Brain pericyte (primary cell): ENCODE results near the gene TRNT1.
A peak's percentile ranks its signal among the peaks of the same experiment; 100 is the strongest.

ENCODE experiments used
- DNase-seq: peaks from one replicate; pipeline ENCODE4 v3.0.0-alpha.2; 2012; ENCODE audit warnings: low read depth, low spot score

The TRNT1 gene

GRCh38 chr3:3126477-3127431, at the start of gene TRNT1:
TSS of gene TRNT1 (plus strand) at chr3:3126940. CDS start at chr3:3129041, 2,101 bp downstream.
- peak; percentile 75 for DNase-seq

GRCh38 chr3:3080309-3080708, 46.4 kb upstream of the TRNT1 start:
- no peak for DNase-seq

- DNase-seq: no peak
Observed at GRCh38 chr3:3081381-3082233, 45.1 kb upstream of the TRNT1 start.

DNA sequence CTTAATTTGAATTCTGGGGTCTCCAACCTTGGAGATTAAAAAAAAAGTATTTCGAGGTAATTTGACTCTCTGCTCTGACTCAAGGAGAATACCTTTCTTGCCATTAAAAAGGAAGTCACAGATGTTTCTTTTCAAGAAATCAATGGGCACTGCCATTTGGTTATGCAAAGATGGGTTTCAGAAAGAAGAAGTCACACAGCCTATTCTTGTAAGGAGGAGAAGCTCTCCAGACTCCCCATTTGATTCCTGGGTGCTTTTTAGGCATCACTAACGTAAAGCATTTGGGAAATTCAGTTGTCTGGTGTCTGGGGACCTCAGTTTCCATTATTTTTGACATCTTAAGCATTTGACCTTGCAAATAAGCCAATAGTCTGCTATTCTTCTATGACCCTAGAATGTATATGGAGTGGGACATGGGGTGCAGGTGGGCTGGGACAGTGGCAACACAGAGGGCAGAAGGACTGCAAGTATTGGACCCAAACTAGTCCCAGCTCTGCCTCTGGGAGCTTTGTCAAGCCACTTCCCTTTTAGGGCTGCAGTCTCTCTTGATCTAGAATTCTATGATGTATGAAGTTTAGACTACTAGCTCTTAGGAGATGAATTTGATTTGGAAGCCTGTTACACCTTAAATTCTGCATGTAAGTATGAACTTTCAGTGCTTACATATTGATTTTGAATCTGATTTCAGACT, 44.4 kb upstream of the TRNT1 start:
- DNase-seq: no peak

- DNase-seq: no peak
Observed at GRCh38 chr3:3084890-3085289, 41.9 kb upstream of the TRNT1 start.

DNA sequence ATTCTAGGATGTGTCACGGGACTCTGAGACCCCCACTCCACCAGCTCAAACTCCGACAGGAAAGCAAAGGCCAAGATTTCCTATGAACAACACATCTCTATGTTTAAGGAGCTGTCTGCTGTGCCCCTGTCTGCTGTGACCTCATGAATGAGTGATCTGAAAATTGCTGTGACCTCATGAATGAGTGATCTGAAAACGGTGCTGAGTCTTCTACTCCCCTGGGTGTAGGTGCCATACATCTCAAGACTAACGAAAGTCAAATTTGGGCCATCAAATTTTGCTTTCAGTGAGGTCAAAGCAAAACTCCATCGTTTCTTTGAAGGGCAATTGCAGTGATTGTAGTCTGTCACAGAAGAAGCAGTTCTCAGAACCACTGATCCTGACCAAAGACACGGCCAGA, 41.0 kb upstream of the TRNT1 start:
- DNase-seq: no peak

GRCh38 chr3:3086239-3086638, 40.5 kb upstream of the TRNT1 start:
- no peak for DNase-seq

- no peak for DNase-seq
Observed at GRCh38 chr3:3087279-3087678, 39.5 kb upstream of the TRNT1 start.

DNA sequence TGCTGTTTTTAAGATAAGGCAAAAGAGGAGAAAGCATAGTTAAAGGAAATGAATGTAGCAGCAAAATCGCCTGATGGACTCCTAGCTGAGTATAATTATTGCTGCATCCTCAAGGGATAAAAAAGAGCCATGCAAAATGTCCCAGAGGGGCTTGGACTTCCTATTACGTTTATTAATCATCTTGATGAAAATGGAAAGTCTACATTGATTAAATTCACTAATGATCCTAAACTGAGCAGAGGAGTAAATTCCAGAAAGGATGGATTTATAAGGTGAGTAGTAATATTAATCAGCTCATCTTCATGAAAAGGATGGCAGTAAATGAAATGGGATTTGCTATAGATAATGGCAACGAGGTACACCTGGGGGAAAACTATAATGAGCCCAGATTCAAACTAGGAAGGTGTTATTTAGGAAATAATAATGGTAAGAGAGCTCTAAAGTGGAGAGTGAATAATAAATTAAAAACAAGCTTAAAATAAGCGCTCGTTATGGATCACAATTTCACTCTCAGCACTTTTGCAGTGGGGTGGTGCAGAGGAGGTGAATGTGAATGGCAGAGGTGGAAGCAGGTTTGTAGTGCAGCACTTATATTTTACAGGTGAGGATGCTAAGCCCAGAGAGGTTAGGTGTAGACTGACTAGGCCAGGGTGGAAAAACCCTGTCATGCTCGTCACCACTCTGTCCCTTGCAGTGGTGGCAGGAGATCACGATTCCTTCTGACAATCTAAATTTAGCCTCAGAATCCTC, 38.8 kb upstream of the TRNT1 start:
- DNase-seq: no peak

GRCh38 chr3:3089017-3089416, 37.7 kb upstream of the TRNT1 start:
- no peak for DNase-seq

- DNase-seq: no peak
Observed at GRCh38 chr3:3097958-3098357, 28.8 kb upstream of the TRNT1 start.

DNA sequence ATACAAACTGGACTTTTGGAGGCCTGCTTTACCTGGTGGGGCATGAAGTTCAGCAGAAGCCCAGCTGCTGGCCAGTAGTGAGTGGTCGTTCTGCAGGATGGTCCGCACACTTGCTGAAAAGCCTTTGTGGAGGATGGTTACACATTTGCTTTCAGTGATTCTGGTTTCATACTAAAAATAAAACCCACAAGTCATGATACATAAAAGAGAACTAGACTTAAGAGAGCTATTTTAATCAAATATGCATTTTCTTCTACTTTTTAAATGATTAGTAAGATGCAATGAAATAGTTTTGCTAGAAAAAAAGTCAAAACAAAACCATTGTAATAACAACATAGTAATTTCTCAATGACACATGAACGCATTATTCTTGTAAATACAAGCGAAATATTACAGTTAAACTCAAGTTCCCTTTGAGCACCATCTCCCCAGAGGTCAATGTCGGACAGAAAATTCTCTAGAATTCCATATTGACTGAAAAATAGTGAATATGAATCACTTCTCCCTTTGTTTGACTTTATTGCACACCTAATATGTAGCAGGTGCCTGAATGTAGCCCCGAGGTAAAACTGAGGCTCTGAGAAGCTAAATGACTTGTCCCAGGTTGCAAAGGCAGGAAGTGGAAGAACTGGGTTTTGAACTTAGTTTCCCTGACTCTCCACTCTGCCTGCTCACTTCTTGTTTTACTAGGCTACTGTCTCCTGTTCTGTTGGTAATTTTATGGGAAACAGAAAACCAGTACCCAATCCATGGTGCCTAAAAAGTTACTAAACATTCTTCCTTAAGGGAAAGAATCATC, 24.9 kb upstream of the TRNT1 start:
- DNase-seq: no peak

DNA sequence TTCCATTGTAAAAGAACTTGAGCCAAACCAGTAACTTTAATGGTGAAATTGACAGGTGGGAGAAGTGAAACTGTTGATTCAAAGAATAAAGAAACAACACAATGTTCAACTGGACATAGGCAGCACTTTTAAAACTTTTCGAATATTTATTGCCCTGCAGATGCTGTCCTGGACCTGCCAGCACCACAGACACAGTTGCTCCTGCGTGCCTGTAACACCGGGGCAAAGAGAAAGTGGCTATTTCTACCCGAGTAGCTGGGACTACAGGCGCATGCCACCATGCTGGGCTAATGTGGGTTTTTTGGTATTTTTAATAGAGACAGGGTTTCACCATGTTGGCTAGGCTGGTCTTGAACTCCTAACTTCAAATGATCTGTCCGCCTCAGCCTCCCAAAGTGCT, 24.0 kb upstream of the TRNT1 start:
- DNase-seq: no peak

DNA sequence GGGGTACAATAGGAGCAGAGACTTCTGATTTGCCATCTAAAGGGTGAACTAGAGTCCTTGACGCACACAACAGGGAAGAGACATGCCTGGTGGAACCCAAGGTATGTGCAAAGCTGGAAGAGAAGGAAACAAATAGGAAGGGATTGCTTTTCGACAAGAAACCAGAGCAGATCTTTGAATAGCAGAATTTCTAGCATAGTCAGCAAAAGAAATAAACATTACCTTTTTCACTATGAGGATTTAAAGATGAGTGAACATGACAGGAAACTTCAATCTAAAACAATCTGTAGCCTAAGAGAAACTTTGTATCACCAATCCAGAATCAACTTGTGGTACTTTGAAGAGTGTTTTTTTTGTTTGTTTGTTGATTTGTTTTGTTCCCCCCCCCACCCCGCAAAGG, 21.5 kb upstream of the TRNT1 start:
- no peak for DNase-seq

- no peak for DNase-seq
Observed at GRCh38 chr3:3105815-3106214, 20.9 kb upstream of the TRNT1 start.

DNA sequence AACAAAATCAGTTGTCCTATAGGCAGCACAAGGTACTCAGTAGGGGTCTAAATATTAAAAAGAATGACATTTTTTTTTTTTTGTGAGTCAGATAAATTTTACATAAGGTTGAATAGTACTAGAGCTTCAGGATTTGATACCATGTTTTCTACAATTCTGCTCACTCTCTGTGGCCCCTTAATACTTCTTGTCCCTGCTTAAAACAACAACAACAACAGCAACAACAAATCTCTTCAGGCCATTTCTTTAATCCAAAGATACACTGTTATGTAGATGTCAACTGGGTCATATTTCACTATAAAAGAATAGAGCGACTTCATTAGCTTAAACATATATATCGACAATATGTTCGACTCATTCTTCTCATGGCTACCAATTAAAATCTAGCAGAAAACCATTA, 19.6 kb upstream of the TRNT1 start:
- no peak for DNase-seq

GRCh38 chr3:3107858-3108257, 18.9 kb upstream of the TRNT1 start:
- no peak for DNase-seq

DNA sequence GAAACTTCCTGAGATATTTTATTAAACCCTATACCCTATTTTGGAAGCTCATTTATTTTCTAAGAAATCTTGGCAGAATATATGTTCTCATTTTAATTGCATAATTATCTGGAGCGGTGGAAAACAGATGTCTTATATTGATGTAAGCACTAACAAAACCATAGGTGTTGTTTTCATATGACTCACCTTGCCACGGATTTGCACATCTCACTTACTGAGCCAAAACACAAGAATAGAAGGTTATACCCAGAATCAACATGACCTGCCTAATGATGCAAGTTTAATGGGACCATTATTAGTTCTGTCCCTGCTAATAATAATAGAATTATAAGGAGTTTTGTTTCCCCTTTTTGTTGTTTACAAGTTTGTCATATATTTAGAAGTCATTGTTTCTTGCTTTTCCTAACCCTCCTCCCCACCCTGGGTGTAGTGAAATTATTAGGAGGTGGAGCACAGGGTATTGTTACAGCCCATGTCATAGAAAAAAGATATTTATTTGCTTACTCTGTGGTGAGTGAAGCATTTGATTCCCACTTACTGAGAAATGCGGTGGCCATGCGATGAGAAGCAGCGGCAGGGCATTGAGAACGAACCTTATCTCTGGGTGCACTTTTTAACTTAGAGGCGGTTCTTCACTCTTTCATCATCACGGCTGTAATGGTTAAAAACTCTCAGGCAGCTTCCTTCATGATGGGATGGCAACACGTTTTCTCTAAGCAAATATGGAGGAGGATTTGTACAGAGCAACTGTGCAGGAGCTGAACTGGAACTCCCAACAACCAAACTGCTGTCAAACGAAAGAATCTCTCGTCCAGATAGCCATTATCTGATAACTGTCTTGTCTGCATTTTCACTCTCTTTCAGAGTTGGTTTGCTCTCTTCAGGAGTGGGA, 17.1 kb upstream of the TRNT1 start:
- DNase-seq: no peak

DNA sequence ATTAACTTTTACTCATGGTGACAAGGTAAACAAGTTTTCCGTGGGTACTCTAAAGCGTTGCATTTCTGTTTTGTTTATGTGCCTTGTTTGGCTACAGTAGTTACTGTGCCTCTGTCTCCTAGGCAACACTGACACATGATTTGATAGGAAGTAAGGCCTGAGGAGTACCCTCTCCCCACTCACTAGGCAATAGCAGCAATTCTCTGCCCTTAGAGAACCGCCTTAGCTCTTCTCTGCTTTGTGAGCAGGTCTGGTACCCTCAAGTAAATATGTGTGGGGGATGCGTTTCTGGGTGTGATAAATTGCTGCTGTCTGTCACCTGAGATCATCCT, 16.5 kb upstream of the TRNT1 start, which contains the start of gene IL5RA:
IL5RA (minus strand) TSS at position 76 of the 332 bp plus-strand sequence. CDS start 5,390 bp downstream, outside the sequence.
- no peak for DNase-seq
